Osteocyte (in vitro differentiated cells): ENCODE results near the gene MICALL2. TPM values are rescaled to one million over a fixed set of nuclear protein-coding genes. Genes with fewer than 3 reads are reported as not detected.
A peak's percentile ranks its signal among the peaks of the same experiment; 100 is the strongest.

Experiments
- DNase-seq: peaks from one replicate; pipeline ENCODE4 v3.0.0; 2021; ENCODE audit warnings: mixed read lengths; ENCODE audit not compliant: unreplicated experiment; ENCODE audit errors: extremely low spot score
- H3K27ac Mint-ChIP-seq: one replicate; pipeline ENCODE4 v1.8.0; 2021; ENCODE audit warnings: mild to moderate bottlenecking, mixed read lengths; ENCODE audit not compliant: unreplicated experiment
- H3K27me3 Mint-ChIP-seq: one replicate; pipeline ENCODE4 v1.8.0; 2021; ENCODE audit warnings: mixed read lengths; ENCODE audit not compliant: unreplicated experiment
- H3K36me3 Mint-ChIP-seq: one replicate; pipeline ENCODE4 v1.8.0; 2021; ENCODE audit warnings: mixed read lengths; ENCODE audit not compliant: unreplicated experiment
- H3K4me1 Mint-ChIP-seq: one replicate; pipeline ENCODE4 v1.8.0; 2021; ENCODE audit warnings: mixed read lengths; ENCODE audit not compliant: unreplicated experiment
- H3K4me3 Mint-ChIP-seq: one replicate; pipeline ENCODE4 v1.8.0; 2021; ENCODE audit warnings: mild to moderate bottlenecking, moderate library complexity, mixed read lengths; ENCODE audit not compliant: unreplicated experiment
- H3K9me3 Mint-ChIP-seq: one replicate; pipeline ENCODE4 v1.8.0; 2021; ENCODE audit warnings: mixed read lengths; ENCODE audit not compliant: unreplicated experiment
- CTCF ChIP-seq: fragments of 200-600 bp; sonication (generic); IDR thresholded peaks from 2 replicates; pipeline ENCODE4 v1.5.0; 2021; ENCODE audit warnings: antibody characterized with exemption, mild to moderate bottlenecking, moderate library complexity
- total RNA-seq: library from RNA; stranded (reverse); gene quantifications from 2 replicates; pipeline ENCODE4 v1.2.1, GENCODE V29; 2021

MICALL2 gene
- total RNA-seq, 1 donor from 2014 or later, result 63.1 TPM

- no peak for DNase-seq
- Mint-ChIP-seq H3K27me3 (no peaks in the 10 kb centered on the region), H3K9me3 (no peaks in the 10 kb centered on the region), H3K36me3 (no peaks in the 10 kb centered on the region), H3K4me3 (no peak overlapping the region), H3K4me1 (peaks cover 71% of the 10 kb centered on the region), H3K27ac (peak overlapping the region; percentile 77)
- TF ChIP-seq CTCF, result no peak
These were observed 4.7 kb downstream of the MICALL2 start for GRCh38 chr7:1454542-1454941.

- TF ChIP-seq CTCF, result no peak
- Mint-ChIP-seq H3K4me3 (peak overlapping the region; percentile 42), H3K9me3 (no peaks in the 10 kb centered on the region), H3K36me3 (no peaks in the 10 kb centered on the region), H3K4me1 (peaks cover 62% of the 10 kb centered on the region), H3K27ac (peak overlapping the region; percentile 71), H3K27me3 (no peaks in the 10 kb centered on the region)
- no peak for DNase-seq
These were observed 7.1 kb downstream of the MICALL2 start for GRCh38 chr7:1452205-1452604.

DNA sequence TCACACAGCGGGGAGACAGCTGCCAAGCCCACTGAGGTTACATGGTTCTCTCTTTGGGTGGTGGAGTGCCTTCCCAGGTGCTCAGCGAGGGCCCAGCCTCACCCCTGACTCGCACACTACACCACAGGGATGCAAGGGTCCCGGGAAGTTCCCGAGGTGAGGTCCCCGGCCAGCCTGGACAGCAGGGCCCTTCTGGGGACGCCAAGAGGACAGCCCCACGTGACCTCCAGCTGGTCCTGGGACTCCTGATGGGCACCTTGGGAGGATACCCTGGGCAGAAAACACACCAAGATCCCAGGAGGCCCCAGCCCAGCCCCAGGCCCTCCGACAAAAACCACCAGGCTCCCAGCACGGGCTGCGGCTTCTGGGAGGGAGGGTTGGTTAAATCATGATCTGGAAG lies 8.3 kb downstream of the MICALL2 start:
- peaks cover 53% of the 10 kb centered on the region for H3K4me1 Mint-ChIP-seq
- no peak for TF ChIP-seq CTCF
- H3K27me3 Mint-ChIP-seq, result no peaks in the 10 kb centered on the region
- no peaks in the 10 kb centered on the region for H3K9me3 Mint-ChIP-seq
- H3K36me3 Mint-ChIP-seq, result no peaks in the 10 kb centered on the region
- no peak overlapping the region for H3K27ac Mint-ChIP-seq
- H3K4me3 Mint-ChIP-seq, result no peak overlapping the region
- no peak for DNase-seq

DNA sequence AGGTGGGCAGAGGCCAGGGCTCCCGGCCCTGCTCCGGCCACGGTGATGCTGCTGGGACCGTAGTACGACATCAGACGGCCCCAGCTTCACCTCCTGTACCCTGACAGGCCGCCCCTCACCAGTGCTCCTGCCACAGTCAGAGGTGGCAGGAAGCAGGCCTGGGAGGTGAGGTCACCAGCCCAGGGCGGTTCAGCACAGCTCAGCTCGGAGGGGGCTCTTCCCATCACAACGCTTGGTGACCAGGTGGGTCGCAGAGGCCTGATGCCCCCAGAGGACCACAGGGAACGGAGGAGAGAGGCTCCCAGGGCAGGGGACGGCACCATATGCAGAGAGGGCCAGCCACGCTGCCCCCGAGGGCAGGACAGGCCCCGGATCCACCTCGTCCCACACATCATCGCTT lies 8.8 kb downstream of the MICALL2 start:
- Mint-ChIP-seq H3K27me3 (no peaks in the 10 kb centered on the region), H3K4me1 (peaks cover 50% of the 10 kb centered on the region), H3K9me3 (no peaks in the 10 kb centered on the region), H3K36me3 (no peaks in the 10 kb centered on the region), H3K4me3 (no peak overlapping the region), H3K27ac (no peak overlapping the region)
- TF ChIP-seq CTCF, result no peak
- no peak for DNase-seq

- DNase-seq, result no peak
- TF ChIP-seq CTCF, result no peak
- H3K9me3 Mint-ChIP-seq, result no peaks in the 10 kb centered on the region
- no peak overlapping the region for H3K27ac Mint-ChIP-seq
- no peaks in the 10 kb centered on the region for H3K36me3 Mint-ChIP-seq
- no peak overlapping the region for H3K4me3 Mint-ChIP-seq
- peaks cover 47% of the 10 kb centered on the region for H3K4me1 Mint-ChIP-seq
- no peaks in the 10 kb centered on the region for H3K27me3 Mint-ChIP-seq
These were observed 9.3 kb downstream of the MICALL2 start for GRCh38 chr7:1449951-1450350.
